Activated CD4-positive, CD25-positive, alpha-beta regulatory T cell treated with anti-CD3 and anti-CD28 coated beads, Interleukin-2, amount 50 U/mL, for 24 hours (primary cell): Measurements from ENCODE around the gene PSMG2.
A peak's percentile ranks its signal among the peaks of the same experiment; 100 is the strongest.

ENCODE experiments used
- ATAC-seq, 2 donors: fragments of 150-1000 bp; cut with Tn5 transposase; one replicate each; pipeline ENCODE4 v1.10.0; 2021; ENCODE audit warnings: mild to moderate bottlenecking in 1 of 2, moderate library complexity in 1 of 2

The PSMG2 gene

GRCh38 chr18:12766986-12767433, 64.2 kb downstream of the PSMG2 start:
- no peak for ATAC-seq

- ATAC-seq: no peak
Observed at GRCh38 chr18:12767580-12768155, 64.8 kb downstream of the PSMG2 start.

- ATAC-seq: no peak
Observed at GRCh38 chr18:12768625-12769024, 65.8 kb downstream of the PSMG2 start.

- ATAC-seq: no peak
Observed at GRCh38 chr18:12769136-12769535, 66.3 kb downstream of the PSMG2 start.

GRCh38 chr18:12769644-12770440, 67.0 kb downstream of the PSMG2 start:
- ATAC-seq: no peak

DNA sequence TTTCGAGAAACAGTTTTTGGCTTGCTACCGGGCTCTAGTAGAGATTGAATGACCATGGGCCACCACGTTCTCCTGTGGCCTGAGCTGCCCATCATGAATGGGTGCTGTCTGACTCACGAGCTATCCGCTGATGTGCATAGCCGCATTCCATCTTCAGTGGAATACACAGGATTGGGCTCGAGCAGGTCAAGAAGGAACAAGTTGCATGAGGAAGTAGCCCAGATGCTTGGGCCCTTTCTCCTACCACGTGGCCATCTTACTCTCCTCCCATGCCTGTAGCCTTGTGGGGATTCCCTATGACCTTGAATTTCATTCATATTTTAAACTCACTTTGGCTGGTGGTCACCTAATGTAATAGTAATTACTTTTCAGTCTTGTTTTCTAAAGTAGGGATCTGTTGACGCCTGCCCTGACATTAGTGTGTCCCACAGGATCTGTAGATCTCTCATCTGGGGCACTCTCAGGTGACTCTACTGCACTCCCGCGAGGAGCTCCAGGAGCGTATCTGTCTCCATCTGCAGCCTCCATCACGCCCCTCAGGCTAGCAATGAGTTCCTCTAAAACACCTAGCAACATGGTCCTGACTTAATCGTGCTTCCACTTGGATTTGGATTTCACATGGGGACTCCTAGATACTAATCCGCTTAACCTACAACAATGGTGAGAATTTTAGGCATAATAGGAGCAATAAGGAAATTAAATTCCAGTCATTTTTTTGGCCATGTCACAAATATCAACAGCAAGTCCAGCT, 67.8 kb downstream of the PSMG2 start:
- ATAC-seq: no peak

DNA sequence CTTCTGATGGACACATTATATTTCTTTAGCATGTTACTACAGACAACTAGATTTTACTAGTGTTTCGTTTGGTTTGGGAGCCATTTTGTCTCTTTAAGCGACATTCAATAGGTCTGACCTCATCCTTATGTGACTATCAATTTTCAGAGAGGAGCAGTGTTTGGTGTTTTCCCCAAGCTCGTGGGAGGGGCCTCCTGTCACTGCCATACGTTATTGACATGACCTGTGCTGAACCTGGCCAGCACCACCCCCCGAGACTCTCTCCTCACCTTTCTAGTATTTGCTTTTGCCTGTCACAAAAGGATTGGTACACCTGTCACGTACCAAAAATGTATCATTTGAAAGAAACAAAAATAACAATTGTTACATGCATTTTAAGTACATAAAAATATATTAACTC, 69.3 kb downstream of the PSMG2 start:
- ATAC-seq: no peak

DNA sequence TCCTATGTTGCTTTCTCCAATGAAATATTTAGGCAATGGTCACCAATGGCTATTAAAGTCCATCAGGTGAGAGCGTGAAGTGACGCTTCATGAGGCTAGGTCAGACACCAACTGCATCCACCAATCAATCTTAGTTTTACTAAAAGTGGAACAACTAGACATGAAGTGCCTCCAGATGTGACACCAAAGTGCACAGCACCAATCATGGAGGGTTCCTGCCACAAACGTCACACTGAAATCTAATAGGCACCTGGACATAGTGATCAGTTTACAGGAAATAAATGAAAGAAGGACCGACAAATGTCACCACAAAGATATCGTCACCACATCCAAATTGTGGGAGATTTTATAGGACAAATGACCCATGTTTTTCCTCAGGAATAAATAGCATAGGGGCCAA, 70.5 kb downstream of the PSMG2 start:
- ATAC-seq: no peak

GRCh38 chr18:12774982-12775381, 72.1 kb downstream of the PSMG2 start:
- peak; percentile 45 to 65 for ATAC-seq
